ENCODE measurements around the gene CLCA1. TPM values are rescaled to one million over a fixed set of nuclear protein-coding genes. Genes with fewer than 3 reads are reported as not detected.

The CLCA1 gene
- total and polyA plus RNA-seq, 2 experiments from 2014 or later: not detected

- TF ChIP-seq ZNF462 (CRISPR knock-in tag; IDR thresholded peaks at IDR 0.05) (no peak), EZH2 (IDR thresholded peaks at IDR 0.05; ENCODE audit: low read depth, unreplicated experiment) (no peak), ETS1 (IDR thresholded peaks at IDR 0.05) (no peak), CTCF (conservative IDR thresholded peaks at IDR 0.05; ENCODE audit: low read depth in 2 of 2) (no peak), ZNF114 (CRISPR knock-in tag; IDR thresholded peaks at IDR 0.05) (no peak), JUNB (IDR thresholded peaks at IDR 0.05; ENCODE audit: unreplicated experiment) (no peak), ZNF331 (CRISPR knock-in tag; IDR thresholded peaks at IDR 0.05; ENCODE audit: low read depth) (no peak)
Measured at GRCh38 chr1:86522240-86522639, 53.5 kb downstream of the CLCA1 start (continued).
